ENCODE measurements around the gene CHRNA5.

CHRNA5 gene

DNA sequence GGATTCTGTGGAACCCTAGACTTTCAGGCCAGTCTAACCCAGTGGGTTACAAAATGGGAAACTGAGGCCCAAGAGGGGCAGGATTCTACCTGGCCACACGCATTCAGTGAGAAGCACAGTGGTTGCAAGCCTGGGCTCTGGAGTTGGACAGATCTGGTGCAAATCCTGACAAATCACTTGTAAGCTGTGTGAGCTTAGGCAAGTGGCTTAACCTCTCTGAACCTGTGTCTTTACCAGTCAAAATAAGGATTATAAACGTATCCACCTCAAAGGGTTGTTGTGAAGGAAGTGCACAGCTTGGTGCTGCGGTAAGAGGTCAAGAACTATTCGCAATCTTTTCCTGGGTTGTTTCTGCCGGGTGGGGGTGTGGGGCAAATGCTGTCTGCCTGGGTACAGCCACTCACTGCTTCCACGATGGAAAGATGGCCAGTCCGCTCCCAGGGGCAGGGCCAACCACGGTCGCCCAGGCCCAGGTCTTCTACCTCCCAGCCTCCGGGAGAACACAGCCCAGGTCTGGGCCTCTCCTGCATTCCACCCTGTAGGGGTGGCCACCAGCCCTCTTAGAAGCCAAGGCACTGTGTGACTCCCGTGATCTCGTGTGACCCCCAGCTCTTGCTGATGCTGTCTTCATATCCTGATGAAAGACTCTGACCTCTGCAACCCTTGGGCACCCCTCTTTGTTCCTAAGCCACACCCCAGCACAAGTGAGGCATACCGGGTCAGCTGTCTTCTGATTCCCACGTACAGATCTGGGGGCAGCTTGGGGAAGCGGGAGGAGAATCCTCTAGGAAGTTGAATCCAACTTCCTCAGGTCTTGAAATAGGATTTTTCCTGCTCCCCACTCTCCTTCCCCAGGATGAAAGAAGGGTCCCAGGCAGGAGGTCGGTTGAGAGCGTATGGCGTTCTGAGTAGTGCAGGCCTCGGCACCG is 54.0 kb downstream of the CHRNA5 start:
- Mint-ChIP-seq H3K27ac (no peak overlapping the region), H3K4me3 (no peak overlapping the region), H3K4me1 (peaks cover 20% of the 10 kb centered on the region), H3K27me3 (peaks cover 84% of the 10 kb centered on the region), H3K36me3 (no peaks in the 10 kb centered on the region), H3K9me3 (no peaks in the 10 kb centered on the region)
- DNase-seq = no peak
- CTCF ChIA-PET = interaction anchor here (0.6 to 3.8 kb wide), 12 partner anchors 12 to 189 kb away, joined by 3 to 29 read pairs (median 4); partner anchors contain the start of gene CHRNB4

DNA sequence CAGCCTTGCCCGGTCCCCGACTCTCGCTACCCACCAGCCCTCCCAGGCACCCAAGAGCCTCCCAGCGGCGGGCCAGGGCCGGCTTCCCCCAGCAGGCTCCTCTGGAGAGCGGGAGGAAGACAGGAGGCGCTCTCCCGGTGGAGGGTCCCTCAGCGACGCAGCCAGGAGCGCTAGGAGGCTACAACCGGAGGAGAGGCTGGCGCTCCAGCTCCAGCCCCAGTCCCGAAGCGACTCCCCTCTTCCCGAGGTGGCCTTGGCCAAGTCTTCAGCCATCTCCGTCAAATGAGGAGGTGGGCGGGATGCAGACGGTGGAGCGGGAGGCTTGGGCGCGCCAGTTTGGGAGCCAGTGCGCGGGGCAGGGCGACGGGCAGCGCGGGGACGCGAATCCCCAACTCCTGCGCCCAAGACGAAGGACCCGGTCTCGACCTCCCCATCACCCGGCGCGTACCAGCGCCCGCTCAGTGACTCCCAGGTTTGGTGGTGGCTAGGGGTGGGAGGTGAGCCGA is 54.8 kb downstream of the CHRNA5 start:
- CTCF ChIA-PET = interaction anchor here (1.0 to 3.8 kb wide), 5 partner anchors 11 to 131 kb away, joined by 3 to 29 read pairs (median 4); no protein-coding TSS in a partner anchor
- Mint-ChIP-seq H3K9me3 (no peaks in the 10 kb centered on the region), H3K4me1 (peaks cover 20% of the 10 kb centered on the region), H3K4me3 (no peak overlapping the region), H3K27ac (no peak overlapping the region), H3K27me3 (peaks cover 86% of the 10 kb centered on the region), H3K36me3 (no peaks in the 10 kb centered on the region)
- no peak for DNase-seq

DNA sequence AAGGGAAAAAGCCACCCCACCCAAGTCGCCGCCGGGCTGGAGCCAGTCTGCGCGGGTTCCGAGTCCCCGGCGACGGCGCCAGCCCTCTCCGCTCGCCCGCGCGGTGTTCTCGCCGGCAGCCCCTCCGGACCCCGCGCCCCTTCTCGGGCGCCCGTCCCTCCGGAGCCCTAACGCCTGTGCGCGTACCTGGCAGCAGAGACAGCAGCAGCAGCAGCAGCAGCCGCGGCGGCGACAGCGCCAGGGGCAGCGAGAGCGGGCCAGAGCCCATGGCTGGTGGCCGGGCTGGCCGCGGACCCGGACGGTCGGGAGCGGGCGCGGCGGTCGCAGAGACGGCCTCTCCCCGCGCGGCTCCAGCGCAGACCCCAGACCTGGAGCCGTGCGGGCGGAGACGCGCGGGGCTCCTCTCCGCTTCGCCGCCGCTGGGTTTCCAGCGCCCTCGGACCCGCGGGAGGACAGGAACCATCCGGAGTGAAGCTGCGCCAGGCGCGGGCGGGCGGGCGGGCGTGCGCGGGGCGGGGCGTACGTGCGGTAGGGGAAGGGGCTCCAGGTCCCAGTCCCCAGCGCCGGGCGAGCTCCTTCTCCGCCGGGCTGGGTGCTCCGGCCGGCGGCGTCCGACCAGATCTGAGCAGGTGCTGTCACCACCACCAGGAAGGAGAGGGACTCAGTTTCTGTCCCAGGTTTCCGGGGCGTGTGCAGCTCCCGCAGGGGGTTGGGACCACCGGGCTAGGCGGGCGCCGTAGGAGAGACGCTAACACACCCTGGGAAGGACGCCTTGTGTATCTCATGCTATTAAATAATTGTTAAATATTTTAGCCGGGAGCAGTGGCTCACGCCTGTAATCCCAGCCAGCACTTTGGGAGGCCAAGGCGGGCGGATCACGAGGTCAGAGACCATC is 55.5 kb downstream of the CHRNA5 start, which contains the start of gene CHRNA3:
CHRNA3 (minus strand) TSS at position 470 of the 895 bp plus-strand sequence; CDS start at position 268, 202 bp downstream.
- Mint-ChIP-seq H3K9me3 (no peaks in the 10 kb centered on the region), H3K27me3 (peaks cover 89% of the 10 kb centered on the region), H3K36me3 (no peaks in the 10 kb centered on the region), H3K4me3 (peak within 1 kb of the TSS; percentile 29), H3K4me1 (peaks cover 20% of the 10 kb centered on the region), H3K27ac (no peak within 1 kb of the TSS)
- no peak for DNase-seq
- CTCF ChIA-PET = interaction anchor here (0.7 to 3.8 kb wide), 5 partner anchors 18 to 119 kb away, joined by 3 to 29 read pairs (median 4); no protein-coding TSS in a partner anchor

DNA sequence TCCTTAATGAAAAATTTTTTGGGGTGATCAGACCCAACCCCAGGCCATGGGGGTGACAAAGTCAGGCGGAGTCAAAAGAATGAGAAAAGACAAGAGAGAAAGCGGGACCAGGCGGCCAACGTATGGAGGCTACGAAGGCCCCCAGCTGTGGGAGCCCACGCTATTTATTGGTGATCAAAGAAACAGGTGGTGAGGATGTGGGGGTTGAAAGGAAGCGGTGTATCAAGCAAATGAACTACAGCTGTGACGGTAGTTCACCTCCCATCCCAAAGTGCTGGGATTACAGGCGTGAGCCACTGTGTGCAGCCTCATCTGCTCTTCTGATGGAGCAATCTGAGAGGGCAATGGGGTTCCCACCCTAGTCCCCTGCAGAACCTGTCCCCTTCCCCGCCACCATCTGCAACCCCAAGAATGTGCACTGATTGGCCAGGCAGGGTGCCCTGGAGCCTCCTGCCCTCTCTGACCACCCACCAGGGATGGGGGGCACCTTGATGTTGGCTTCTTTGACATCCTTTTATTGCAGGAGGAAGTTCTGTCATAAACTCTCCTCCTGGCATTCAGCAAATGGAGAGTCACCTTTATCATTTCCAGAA is 56.6 kb downstream of the CHRNA5 start:
- H3K27me3 Mint-ChIP-seq = peaks cover 92% of the 10 kb centered on the region
- no peak overlapping the region for H3K4me3 Mint-ChIP-seq
- CTCF ChIA-PET = interaction anchor here (0.9 to 1.2 kb wide), 2 partner anchors 16 to 118 kb away, joined by 4 to 5 read pairs; no protein-coding TSS in a partner anchor
- H3K27ac Mint-ChIP-seq = no peak overlapping the region
- H3K4me1 Mint-ChIP-seq = peaks cover 20% of the 10 kb centered on the region
- no peak for DNase-seq
- no peaks in the 10 kb centered on the region for H3K9me3 Mint-ChIP-seq
- no peaks in the 10 kb centered on the region for H3K36me3 Mint-ChIP-seq

DNA sequence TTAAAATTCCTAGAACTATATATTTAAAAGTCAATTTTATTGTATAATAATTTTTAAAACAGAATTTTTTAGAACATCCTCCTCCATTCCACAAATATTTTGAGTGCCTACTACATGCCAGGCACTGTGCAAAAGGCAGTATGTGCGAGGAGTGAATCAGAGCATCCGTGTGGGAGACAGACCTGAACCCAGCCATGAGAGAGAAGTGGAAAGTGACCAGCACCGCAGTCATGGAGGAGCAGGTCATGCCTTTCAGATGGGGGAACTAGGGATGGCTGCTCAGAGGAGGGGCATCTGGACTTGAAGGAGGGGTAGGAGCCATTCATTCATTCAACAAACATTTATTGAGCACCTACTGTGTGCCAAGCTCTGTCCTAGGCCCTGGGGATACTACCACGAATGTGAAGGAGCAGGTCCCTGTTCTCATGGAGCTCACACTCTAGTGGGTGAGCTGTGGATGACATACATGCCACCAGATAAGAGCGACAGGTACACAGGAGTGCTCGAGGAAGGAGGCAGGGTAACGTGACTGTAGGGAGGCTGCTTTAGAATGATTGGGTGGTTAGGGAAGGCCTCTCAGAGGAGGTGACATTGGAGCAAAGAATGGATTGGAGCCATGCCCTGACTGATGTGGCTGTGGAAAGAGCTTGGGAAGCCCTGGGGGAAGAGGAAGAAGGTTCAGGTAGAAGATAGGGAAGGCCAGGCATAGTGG is 58.6 kb downstream of the CHRNA5 start:
- H3K4me1 Mint-ChIP-seq = peaks cover 15% of the 10 kb centered on the region
- no peaks in the 10 kb centered on the region for H3K9me3 Mint-ChIP-seq
- peaks cover 90% of the 10 kb centered on the region for H3K27me3 Mint-ChIP-seq
- DNase-seq = no peak
- H3K36me3 Mint-ChIP-seq = no peaks in the 10 kb centered on the region
- H3K27ac Mint-ChIP-seq = no peak overlapping the region
- CTCF ChIA-PET = interaction anchor here (1.0 kb wide), 1 partner anchor 14 kb away, joined by 3 read pairs; no protein-coding TSS in a partner anchor
- H3K4me3 Mint-ChIP-seq = no peak overlapping the region

DNA sequence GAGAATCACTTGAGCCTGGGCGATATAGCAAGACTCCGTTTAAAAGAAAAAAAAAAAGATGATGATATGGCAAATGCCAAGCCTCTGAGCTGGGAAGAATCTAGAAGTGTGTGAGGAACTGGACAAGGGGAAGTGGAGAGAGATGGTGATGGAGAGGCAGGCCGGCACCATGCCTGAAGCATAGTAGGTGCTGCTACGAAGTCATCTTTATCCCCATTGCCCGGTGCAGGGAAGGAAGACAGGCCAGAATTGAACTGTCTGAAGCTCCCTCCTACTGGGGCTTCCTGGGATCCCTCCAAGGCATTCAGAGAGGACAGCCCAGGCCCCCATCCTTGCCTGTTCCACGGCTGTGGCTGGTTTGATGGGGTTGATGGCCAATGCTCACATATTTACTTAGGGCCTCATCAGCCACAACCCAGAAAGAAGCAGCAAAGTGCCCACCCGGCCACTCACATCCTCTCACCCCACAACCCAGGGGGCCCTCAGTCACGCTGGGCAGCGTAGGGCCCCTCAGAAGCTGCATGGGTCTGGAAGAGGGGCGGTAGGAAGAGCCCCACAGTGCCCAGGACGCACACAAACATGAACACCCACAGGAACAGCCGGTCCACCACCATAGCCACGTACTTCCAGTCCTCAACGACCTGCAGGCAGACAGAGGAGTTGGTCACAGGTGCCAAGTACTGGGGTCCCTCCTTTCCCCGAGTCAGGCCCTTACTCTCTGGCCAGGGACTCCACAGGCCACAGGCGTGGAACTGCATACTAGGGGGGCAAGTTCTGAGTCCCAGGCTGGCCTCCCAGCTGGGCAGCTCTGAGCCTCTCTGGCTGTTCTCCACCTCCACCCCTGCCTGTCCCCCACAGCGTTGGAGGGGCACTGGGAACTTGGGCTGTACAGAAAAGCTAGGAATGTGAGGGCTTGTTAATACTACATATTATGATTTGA is 59.6 kb downstream of the CHRNA5 start:
- no peak overlapping the region for H3K27ac Mint-ChIP-seq
- CTCF ChIA-PET = interaction anchor here (1.0 kb wide), 1 partner anchor 13 kb away, joined by 3 read pairs; no protein-coding TSS in a partner anchor
- H3K9me3 Mint-ChIP-seq = no peaks in the 10 kb centered on the region
- peaks cover 87% of the 10 kb centered on the region for H3K27me3 Mint-ChIP-seq
- H3K4me3 Mint-ChIP-seq = no peak overlapping the region
- H3K36me3 Mint-ChIP-seq = no peaks in the 10 kb centered on the region
- DNase-seq = no peak
- peaks cover 13% of the 10 kb centered on the region for H3K4me1 Mint-ChIP-seq

DNA sequence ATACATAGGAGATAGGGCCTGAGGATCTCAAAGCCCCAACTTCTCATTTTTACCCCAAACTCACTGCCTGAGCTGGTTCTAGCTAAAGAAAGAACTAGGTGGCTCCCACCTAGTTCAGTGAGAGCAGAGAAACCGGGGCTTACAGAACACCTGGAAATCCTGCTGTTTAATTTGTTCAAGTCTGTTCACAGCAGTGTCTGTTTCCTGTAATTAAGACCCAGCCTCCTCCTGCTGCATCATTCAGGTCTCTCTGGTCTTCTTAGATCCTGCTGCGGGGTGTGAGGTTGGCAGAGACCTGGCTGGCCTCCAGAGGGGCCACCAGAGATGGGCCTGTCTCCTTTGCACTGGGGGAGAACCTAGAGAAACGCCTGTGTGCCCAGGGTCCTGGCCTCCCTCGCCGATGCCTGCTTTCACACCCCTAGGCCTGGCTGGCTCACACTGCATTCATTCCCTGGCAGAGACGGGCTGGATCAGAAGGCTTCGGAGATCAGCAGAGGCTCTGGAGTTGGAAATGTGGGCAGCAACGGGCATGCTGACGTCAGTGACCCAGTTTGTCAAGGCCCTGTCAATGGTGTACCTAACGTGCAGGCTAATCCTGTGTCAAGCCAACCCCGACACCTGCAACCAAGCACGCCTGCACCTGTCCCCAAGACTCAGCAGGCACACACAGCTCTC is 60.4 kb downstream of the CHRNA5 start:
- peaks cover 12% of the 10 kb centered on the region for H3K4me1 Mint-ChIP-seq
- CTCF ChIA-PET = no interaction called here
- H3K27me3 Mint-ChIP-seq = peaks cover 80% of the 10 kb centered on the region
- no peak overlapping the region for H3K4me3 Mint-ChIP-seq
- no peaks in the 10 kb centered on the region for H3K36me3 Mint-ChIP-seq
- no peak for DNase-seq
- H3K27ac Mint-ChIP-seq = no peak overlapping the region
- no peaks in the 10 kb centered on the region for H3K9me3 Mint-ChIP-seq

DNA sequence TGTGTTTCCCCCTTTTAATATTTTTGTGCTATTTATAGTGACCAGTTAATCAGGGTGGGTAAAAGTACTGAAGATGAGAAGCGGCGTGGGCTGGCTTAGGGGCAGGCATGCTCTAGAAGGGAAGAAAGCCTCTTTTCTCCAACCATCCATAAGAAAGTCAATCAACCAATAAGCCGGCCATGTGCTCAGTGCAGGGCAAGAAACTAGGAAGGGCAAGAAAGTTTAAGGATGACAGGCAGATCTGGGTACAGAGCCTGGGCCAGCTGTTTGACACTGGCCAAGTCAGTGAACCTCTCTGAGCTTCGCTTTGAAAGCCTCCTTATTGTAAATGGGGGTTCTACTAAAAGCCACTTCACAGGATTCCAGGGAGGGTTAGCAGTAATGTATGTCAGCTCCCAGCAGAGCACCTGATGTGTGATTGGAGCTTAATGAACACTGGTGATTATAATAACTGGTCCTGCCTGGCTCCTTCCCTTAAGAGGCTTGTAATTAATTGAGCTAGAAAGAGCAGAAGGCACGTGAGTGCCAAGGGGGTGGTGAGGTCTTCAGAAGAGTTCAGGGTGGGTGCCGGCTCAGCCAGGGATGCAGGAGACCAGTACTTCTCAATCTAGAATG is 61.2 kb downstream of the CHRNA5 start:
- no peaks in the 10 kb centered on the region for H3K9me3 Mint-ChIP-seq
- H3K4me1 Mint-ChIP-seq = peaks cover 7% of the 10 kb centered on the region
- CTCF ChIA-PET = interaction anchor here (1.1 kb wide), 1 partner anchor 12 kb away, joined by 4 read pairs; no protein-coding TSS in a partner anchor
- no peak overlapping the region for H3K4me3 Mint-ChIP-seq
- H3K27me3 Mint-ChIP-seq = peaks cover 73% of the 10 kb centered on the region
- H3K36me3 Mint-ChIP-seq = no peaks in the 10 kb centered on the region
- H3K27ac Mint-ChIP-seq = no peak overlapping the region
- no peak for DNase-seq

DNA sequence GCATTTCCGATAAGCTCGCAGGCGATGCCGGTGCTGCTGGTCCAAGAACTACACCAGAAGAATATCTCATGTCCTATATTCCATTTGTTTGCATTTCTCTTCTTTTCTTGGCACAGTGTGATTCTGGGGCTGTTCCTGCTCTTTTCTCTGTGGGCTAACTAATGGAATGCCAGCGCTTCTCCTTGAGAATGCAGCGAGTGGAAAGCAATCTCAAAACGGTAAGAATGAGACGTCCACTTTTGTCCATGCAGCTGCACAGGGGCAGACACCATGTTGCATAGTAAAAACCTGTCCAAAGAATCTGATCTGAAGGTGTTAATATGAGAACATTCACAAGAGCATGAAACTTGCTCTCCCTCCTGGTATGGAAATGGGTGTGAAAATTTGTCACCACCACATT is 62.0 kb downstream of the CHRNA5 start:
- H3K36me3 Mint-ChIP-seq = no peaks in the 10 kb centered on the region
- H3K4me3 Mint-ChIP-seq = no peak overlapping the region
- H3K9me3 Mint-ChIP-seq = no peaks in the 10 kb centered on the region
- CTCF ChIA-PET = interaction anchor here (1.1 to 1.4 kb wide), 2 partner anchors 11 to 82 kb away, joined by 4 read pairs; no protein-coding TSS in a partner anchor
- H3K4me1 Mint-ChIP-seq = no peaks in the 10 kb centered on the region
- H3K27ac Mint-ChIP-seq = no peak overlapping the region
- H3K27me3 Mint-ChIP-seq = peaks cover 64% of the 10 kb centered on the region
- no peak for DNase-seq

DNA sequence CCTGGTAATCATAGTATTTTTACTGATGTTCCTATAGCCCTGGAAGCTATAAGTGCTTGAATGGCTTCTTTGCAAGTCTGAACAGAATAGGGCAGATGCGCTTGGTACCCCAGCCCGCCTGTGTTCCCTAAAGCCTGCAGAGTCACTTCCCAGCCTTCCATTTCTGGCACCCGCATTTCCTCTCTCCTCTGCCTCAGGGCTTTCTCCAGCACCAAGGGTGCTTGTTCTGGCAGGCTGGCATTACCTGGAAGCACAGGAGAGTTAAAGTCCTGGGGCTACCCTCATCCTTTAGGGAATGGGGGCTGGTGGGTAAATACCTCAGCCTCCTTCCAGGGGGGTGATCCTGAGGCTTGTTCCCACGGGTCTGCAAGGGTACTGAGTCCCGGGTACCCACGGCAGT is 62.9 kb downstream of the CHRNA5 start:
- no peak overlapping the region for H3K4me3 Mint-ChIP-seq
- CTCF ChIA-PET = interaction anchor here (0.9 to 1.4 kb wide), 2 partner anchors 82 kb away, joined by 3 to 4 read pairs; no protein-coding TSS in a partner anchor
- H3K27me3 Mint-ChIP-seq = peaks cover 55% of the 10 kb centered on the region
- H3K9me3 Mint-ChIP-seq = no peaks in the 10 kb centered on the region
- H3K27ac Mint-ChIP-seq = no peak overlapping the region
- H3K36me3 Mint-ChIP-seq = no peaks in the 10 kb centered on the region
- no peak for DNase-seq
- H3K4me1 Mint-ChIP-seq = no peaks in the 10 kb centered on the region

DNA sequence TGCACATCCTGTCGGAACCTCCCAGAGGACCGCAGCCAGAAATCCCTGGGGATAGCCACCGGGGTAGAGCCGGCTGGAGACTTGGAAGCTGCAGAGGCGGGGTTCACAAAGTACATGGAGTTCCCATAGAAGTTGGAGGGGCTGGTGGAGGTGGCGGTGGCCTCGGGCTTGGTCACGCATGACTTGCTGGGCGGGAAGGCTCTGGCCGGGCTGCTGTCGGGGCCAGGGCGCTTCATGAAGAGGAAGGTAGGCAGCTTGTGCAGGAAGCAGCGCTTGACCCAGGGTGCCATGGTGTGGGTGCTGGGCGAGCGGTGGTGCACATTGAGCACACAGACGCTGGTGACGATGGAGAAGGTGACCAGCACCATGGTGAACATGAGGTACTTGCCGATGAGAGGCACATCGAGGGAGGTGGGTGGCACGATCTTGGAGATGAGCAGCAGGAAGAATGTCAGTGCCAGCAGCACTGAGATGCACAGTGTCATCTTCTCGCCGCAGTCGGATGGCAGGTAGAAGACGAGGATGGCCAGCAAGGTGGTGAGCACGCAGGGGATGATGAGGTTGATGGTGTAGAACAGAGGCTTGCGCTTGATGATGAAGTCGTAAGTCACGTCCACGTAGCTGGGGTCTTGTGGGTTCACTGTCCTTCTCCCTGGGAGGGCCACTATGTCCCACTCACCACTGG is 63.9 kb downstream of the CHRNA5 start:
- peaks cover 51% of the 10 kb centered on the region for H3K27me3 Mint-ChIP-seq
- no peak overlapping the region for H3K4me3 Mint-ChIP-seq
- H3K36me3 Mint-ChIP-seq = no peaks in the 10 kb centered on the region
- CTCF ChIA-PET = interaction anchor here (0.9 kb wide), 1 partner anchor 81 kb away, joined by 3 read pairs; no protein-coding TSS in a partner anchor
- H3K4me1 Mint-ChIP-seq = no peaks in the 10 kb centered on the region
- H3K27ac Mint-ChIP-seq = no peak overlapping the region
- H3K9me3 Mint-ChIP-seq = peaks cover 2% of the 10 kb centered on the region
- DNase-seq = no peak

All from activated naive CD4-positive, alpha-beta T cell treated with anti-CD3 and anti-CD28 coated beads, Interleukin-2, amount 10 ng/mL, durations not matched to agents 7 days and 5 days (primary cell).